Ishikawa (cell line): ENCODE measurements around the gene PLEKHG1.

Source experiments
- CEBPB ChIP-seq: IDR thresholded peaks from 2 replicates; pipeline ENCODE4 v1.6.1; 2012
- CREB1 ChIP-seq: IDR thresholded peaks from 2 replicates; pipeline ENCODE4 v1.6.1; 2012; ENCODE audit warnings: low read depth
- EGR1 ChIP-seq: IDR thresholded peaks from 2 replicates; pipeline ENCODE4 v1.6.1; 2012
- EP300 ChIP-seq: IDR thresholded peaks from 2 replicates; pipeline ENCODE4 v1.6.1; 2012; ENCODE audit warnings: borderline replicate concordance
- FOXM1 ChIP-seq: IDR thresholded peaks from 2 replicates; pipeline ENCODE4 v1.6.1; 2012; ENCODE audit warnings: low read depth, borderline replicate concordance
- NFIC ChIP-seq: IDR thresholded peaks from 2 replicates; pipeline ENCODE4 v1.6.1; 2012
- RAD21 ChIP-seq: IDR thresholded peaks from 2 replicates; pipeline ENCODE4 v1.6.1; 2012; ENCODE audit warnings: low read depth
- REST ChIP-seq: IDR thresholded peaks from 2 replicates; pipeline ENCODE4 v1.6.1; 2012; ENCODE audit warnings: low read depth, mild to moderate bottlenecking
- TAF1 ChIP-seq: IDR thresholded peaks from 2 replicates; pipeline ENCODE4 v1.6.1; 2012; ENCODE audit warnings: low read depth, mild to moderate bottlenecking
- TCF12 ChIP-seq: IDR thresholded peaks from 2 replicates; pipeline ENCODE4 v1.6.1; 2012; ENCODE audit warnings: low read depth
- TEAD4 ChIP-seq: IDR thresholded peaks from 2 replicates; pipeline ENCODE4 v1.6.1; 2012
- YY1 ChIP-seq: IDR thresholded peaks from 2 replicates; pipeline ENCODE4 v1.6.1; 2012; ENCODE audit warnings: low read depth
- ZBTB7A ChIP-seq: IDR thresholded peaks from 2 replicates; pipeline ENCODE4 v1.6.1; 2012; ENCODE audit warnings: low read depth
- TF ChIP-seq, protein P1 (sequence below): IDR thresholded peaks from 2 replicates; pipeline ENCODE4 v1.6.1; 2012
- TF ChIP-seq, protein P2 (sequence below): IDR thresholded peaks from 2 replicates; pipeline ENCODE4 v1.6.1; 2012

Gene PLEKHG1

GRCh38 chr6:150569161-150569560, 30.5 kb upstream of the PLEKHG1 start:
- TF ChIP-seq NFIC (no peak), CREB1 (no peak), TEAD4 (no peak), CEBPB (no peak), EP300 (no peak), REST (no peak), TCF12 (no peak), ZBTB7A (no peak), EGR1 (no peak), RAD21 (no peak), FOXM1 (no peak), TAF1 (no peak), YY1 (no peak)
- TF ChIP-seq, protein P1, sequence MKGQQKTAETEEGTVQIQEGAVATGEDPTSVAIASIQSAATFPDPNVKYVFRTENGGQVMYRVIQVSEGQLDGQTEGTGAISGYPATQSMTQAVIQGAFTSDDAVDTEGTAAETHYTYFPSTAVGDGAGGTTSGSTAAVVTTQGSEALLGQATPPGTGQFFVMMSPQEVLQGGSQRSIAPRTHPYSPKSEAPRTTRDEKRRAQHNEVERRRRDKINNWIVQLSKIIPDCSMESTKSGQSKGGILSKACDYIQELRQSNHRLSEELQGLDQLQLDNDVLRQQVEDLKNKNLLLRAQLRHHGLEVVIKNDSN = no peak
- TF ChIP-seq, protein P2, sequence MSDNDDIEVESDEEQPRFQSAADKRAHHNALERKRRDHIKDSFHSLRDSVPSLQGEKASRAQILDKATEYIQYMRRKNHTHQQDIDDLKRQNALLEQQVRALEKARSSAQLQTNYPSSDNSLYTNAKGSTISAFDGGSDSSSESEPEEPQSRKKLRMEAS = no peak

GRCh38 chr6:150573041-150573681, 26.5 kb upstream of the PLEKHG1 start:
- TF ChIP-seq ZBTB7A (no peak), FOXM1 (no peak), CREB1 (no peak), TEAD4 (no peak), EP300 (no peak), CEBPB (no peak), RAD21 (no peak), YY1 (no peak), TAF1 (no peak)
- TF ChIP-seq, protein P1 = no peak

GRCh38 chr6:150575836-150576235, 23.8 kb upstream of the PLEKHG1 start:
- TF ChIP-seq TCF12 (no peak), TAF1 (no peak), CREB1 (no peak), FOXM1 (no peak), ZBTB7A (no peak), EGR1 (no peak)

DNA sequence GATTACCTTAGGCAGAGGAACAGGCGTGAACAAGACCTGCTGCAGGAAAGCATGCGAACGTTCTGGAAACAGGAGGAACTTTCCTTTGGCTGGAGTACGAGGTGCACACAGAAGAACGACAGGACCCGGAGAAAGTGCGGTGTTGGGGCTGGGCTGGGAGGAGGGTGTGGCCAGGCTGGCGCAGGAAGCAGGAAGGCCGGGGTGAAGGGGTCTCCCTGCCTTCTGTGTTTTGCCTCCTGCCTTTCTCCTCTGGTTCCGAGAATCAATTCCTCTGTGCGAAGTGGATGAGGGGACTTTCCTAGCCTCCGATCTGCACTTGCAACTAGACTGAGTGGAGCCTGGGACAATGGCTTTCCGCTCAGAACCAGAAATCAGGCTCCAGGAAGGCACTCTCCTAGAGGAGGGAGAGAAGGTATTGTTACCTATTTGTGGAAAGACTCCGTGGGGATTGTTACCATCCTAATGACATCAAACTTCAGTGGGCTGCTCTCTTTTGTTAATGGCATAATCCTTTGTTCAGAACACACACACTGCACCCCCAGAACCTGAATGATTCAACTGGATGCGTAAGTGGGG, 22.9 kb upstream of the PLEKHG1 start:
- TF ChIP-seq TCF12 = no peak
- TF ChIP-seq ZBTB7A = no peak
- no peak for TF ChIP-seq TAF1
- TF ChIP-seq, protein P1 = no peak
- no peak for TF ChIP-seq YY1
- no peak for TF ChIP-seq EGR1
- no peak for TF ChIP-seq CEBPB
- TF ChIP-seq EP300 = no peak
- no peak for TF ChIP-seq RAD21
- TF ChIP-seq NFIC = no peak
- TF ChIP-seq REST = no peak
- TF ChIP-seq, protein P2 = no peak
- TF ChIP-seq FOXM1 = no peak
- TF ChIP-seq CREB1 = no peak
- TF ChIP-seq TEAD4 = no peak

DNA sequence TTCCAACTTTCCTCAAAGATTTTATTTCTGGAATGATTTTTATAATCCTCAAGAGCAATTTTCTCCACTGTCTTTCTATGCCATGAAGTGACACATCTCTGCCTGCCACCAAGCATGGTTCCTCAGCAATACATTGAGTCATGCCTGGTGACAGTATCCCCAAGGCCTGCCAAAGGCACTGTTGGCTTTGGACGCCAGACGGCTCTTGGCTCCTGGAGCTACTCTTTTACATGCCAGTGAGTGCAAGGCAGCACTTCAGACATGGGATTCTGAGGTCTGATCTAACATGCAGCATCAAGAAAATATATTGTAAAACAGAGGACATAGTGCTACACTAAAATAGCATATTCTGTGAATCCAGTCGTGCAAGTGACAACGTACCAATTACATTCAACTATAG, 20.1 kb upstream of the PLEKHG1 start:
- no peak for TF ChIP-seq NFIC
- TF ChIP-seq REST = no peak
- TF ChIP-seq, protein P1 = no peak
- TF ChIP-seq FOXM1 = no peak
- TF ChIP-seq TCF12 = no peak
- TF ChIP-seq TAF1 = no peak
